ENCODE measurements around the gene CARD8. TPM values are rescaled to one million over a fixed set of nuclear protein-coding genes. Genes with fewer than 3 reads are reported as not detected.
"Not testable (repeated sequence)": the region's sequence is repeated elsewhere in the genome, so short reads cannot be mapped to it uniquely, and the experiment has no call there.

CARD8 gene
- total RNA-seq, 1 experiment from 2014 or later, result 23.0 TPM

GRCh38 chr19:48274173-48274572, 18.5 kb upstream of the CARD8 start:
- DNase-seq (ENCODE audit: low spot score) (no peak), ATAC-seq (no peak)
- no peaks in the 10 kb centered on the region for H3K27me3 Mint-ChIP-seq (ENCODE audit: low read depth)
- H3K36me3 Mint-ChIP-seq, result peaks cover 27% of the 10 kb centered on the region
- CTCF ChIA-PET, result interaction anchor here (0.9 to 3.8 kb wide), 4 partner anchors 17 to 75 kb away, joined by 3 to 38 read pairs (median 19); no protein-coding TSS in a partner anchor
- H3K27ac Mint-ChIP-seq, result no peak overlapping the region
- peaks cover 15% of the 10 kb centered on the region for H3K4me1 Mint-ChIP-seq
- no peak overlapping the region for H3K4me3 Mint-ChIP-seq
- peaks cover 4% of the 10 kb centered on the region; the same call in 1 of the 2 replicates for H3K9me3 Mint-ChIP-seq
- TF ChIP-seq AFF4 (CRISPR knock-in tag; IDR thresholded peaks at IDR 0.05; ENCODE audit: borderline replicate concordance), result no peak
- TF ChIP-seq FOXK1 (CRISPR knock-in tag; IDR thresholded peaks at IDR 0.05), result no peak
- POLR2A ChIA-PET, result interaction anchor here (0.7 kb wide), 1 partner anchor 206 kb away, joined by 3 read pairs; no protein-coding TSS in a partner anchor

GRCh38 chr19:48271531-48272151, 15.9 kb upstream of the CARD8 start:
- CTCF ChIA-PET, result interaction anchor here (0.7 to 5.5 kb wide), 14 partner anchors 11 to 313 kb away, joined by 3 to 38 read pairs (median 6); partner anchors contain the start of genes CARD8 and EMP3

GRCh38 chr19:48269617-48270026, 13.9 kb upstream of the CARD8 start:
- H3K36me3 Mint-ChIP-seq; POLR2A ChIA-PET; ATAC-seq; DNase-seq (ENCODE audit: low spot score); H3K27me3 Mint-ChIP-seq (ENCODE audit: low read depth); H3K9me3 Mint-ChIP-seq: not testable (repeated sequence)
- H3K4me3 Mint-ChIP-seq, result peak overlapping the region; percentile 95
- CTCF ChIA-PET, result interaction anchor here (0.6 to 5.7 kb wide), 9 partner anchors 9 to 1838 kb away, joined by 3 to 43 read pairs (median 6); partner anchors contain the start of genes SYNGR4 and TMEM143
- peaks cover 18% of the 10 kb centered on the region for H3K4me1 Mint-ChIP-seq
- H3K27ac Mint-ChIP-seq, result peak overlapping the region; percentile 73

More at GRCh38 chr19:48271531-48272151, 15.9 kb upstream of the CARD8 start:
- peaks cover 4% of the 10 kb centered on the region; the same call in 1 of the 2 replicates for H3K9me3 Mint-ChIP-seq
- H3K27me3 Mint-ChIP-seq (ENCODE audit: low read depth), result no peaks in the 10 kb centered on the region; the same call in 1 of the 2 replicates
- DNase-seq (ENCODE audit: low spot score) (peak; percentile 68), ATAC-seq (peak; percentile 76)
- peak overlapping the region; percentile 98 for H3K27ac Mint-ChIP-seq
- H3K36me3 Mint-ChIP-seq, result peaks cover 17% of the 10 kb centered on the region
- TF ChIP-seq E2F1 (CRISPR knock-in tag; IDR thresholded peaks at IDR 0.05), result 0 out of 2 replicates have a peak, but pooled peaks have one; percentile 21
- TF ChIP-seq USF1 (CRISPR knock-in tag; IDR thresholded peaks at IDR 0.05), result peak; percentile 79
- TF ChIP-seq TP53 (CRISPR knock-in tag; IDR thresholded peaks at IDR 0.05), result 0 out of 2 replicates have a peak, but pooled peaks have one; percentile 23
- TF ChIP-seq FOXP1 (CRISPR knock-in tag; IDR thresholded peaks at IDR 0.05; ENCODE audit: borderline replicate concordance), result peak; percentile 47; the same call in 1 of the 2 replicates
- peak; percentile 69 for TF ChIP-seq USF2 (CRISPR knock-in tag; IDR thresholded peaks at IDR 0.05)
- TF ChIP-seq IRF1 (CRISPR knock-in tag; IDR thresholded peaks at IDR 0.05), result no peak
- TF ChIP-seq NFE2L1 (CRISPR knock-in tag; IDR thresholded peaks at IDR 0.05), result no peak
- TF ChIP-seq MAX (CRISPR knock-in tag; IDR thresholded peaks at IDR 0.05), result peak; percentile 75; the same call in 1 of the 2 replicates
- peak; percentile 68; the same call in 1 of the 2 replicates for TF ChIP-seq MYBL2 (CRISPR knock-in tag; IDR thresholded peaks at IDR 0.05)
- TF ChIP-seq ZNF512 (CRISPR knock-in tag; IDR thresholded peaks at IDR 0.05; ENCODE audit: borderline replicate concordance), result 0 out of 2 replicates have a peak, but pooled peaks have one; percentile 61
- no peak for TF ChIP-seq NFATC4 (CRISPR knock-in tag; IDR thresholded peaks at IDR 0.05)
- TF ChIP-seq GABPB1 (CRISPR knock-in tag; IDR thresholded peaks at IDR 0.05), result peak; percentile 35; the same call in 1 of the 2 replicates
- TF ChIP-seq ETV6 (CRISPR knock-in tag; IDR thresholded peaks at IDR 0.05), result peak; percentile 31; the same call in 1 of the 2 replicates
- TF ChIP-seq KAT7 (CRISPR knock-in tag; IDR thresholded peaks at IDR 0.05; ENCODE audit: borderline replicate concordance), result no peak
- POLR2A ChIA-PET, result interaction anchor here (0.6 to 1.5 kb wide), 6 partner anchors 10 to 193 kb away, joined by 3 to 6 read pairs (median 3); partner anchors contain the start of gene ZSWIM9
- H3K4me1 Mint-ChIP-seq, result peaks cover 18% of the 10 kb centered on the region
- peak overlapping the region; percentile 95 for H3K4me3 Mint-ChIP-seq

GRCh38 chr19:48265326-48265725, 9.6 kb upstream of the CARD8 start:
- ATAC-seq; H3K36me3 Mint-ChIP-seq; H3K9me3 Mint-ChIP-seq; H3K27ac Mint-ChIP-seq; POLR2A ChIA-PET; H3K27me3 Mint-ChIP-seq (ENCODE audit: low read depth); H3K4me3 Mint-ChIP-seq: not testable (repeated sequence)
- CTCF ChIA-PET, result interaction anchor here (0.9 to 5.7 kb wide), 9 partner anchors 25 to 126 kb away, joined by 3 to 43 read pairs (median 5); partner anchors contain the start of gene KDELR1
- DNase-seq (ENCODE audit: low spot score), result peak; percentile 39
- H3K4me1 Mint-ChIP-seq, result peaks cover 11% of the 10 kb centered on the region
